SK-N-SH (cell line): Measurements from ENCODE around the gene DICER1. TPM values are rescaled to one million over a fixed set of nuclear protein-coding genes. Genes with fewer than 3 reads are reported as not detected.

ENCODE experiments used
- CTCF ChIA-PET: fragments of 300-600, 350-600 bp; formaldehyde crosslinking; extraction: SDS; loops from one replicate; lab custom pipeline; 2021; lab: Yijun Ruan, JAX
- POLR2A ChIA-PET: fragments of 350-600 bp; sonication (Branson Sonifier 250); formaldehyde crosslinking; extraction: SDS; loops from one replicate; lab custom pipeline; 2020; ENCODE audit warnings: antibody characterized with exemption, inconsistent platforms; lab: Yijun Ruan, JAX
- DNase-seq: peaks from one replicate; pipeline ENCODE4 v3.0.0; 2012
- H2AFZ ChIP-seq: fragments of 200-600 bp; sonication (generic); 2 replicates; pipeline ENCODE4 v1.8.1; 2016; ENCODE audit warnings: antibody characterized with exemption, mild to moderate bottlenecking, low read depth
- H3F3A ChIP-seq: fragments of 200-600 bp; sonication (generic); replicated peaks from 2 replicates; pipeline ENCODE3; 2016; ENCODE audit warnings: antibody characterized with exemption, mild to moderate bottlenecking; ENCODE audit not compliant: insufficient read depth
- H3K27ac ChIP-seq, 2 experiments: fragments of 200-500 bp in 1 of 2; fragments of 200-600 bp in 1 of 2; sonication (Bioruptor generic) in 1 of 2; sonication (generic), shearing (Covaris generic) in 1 of 2; 2 replicates each; pipeline versions ENCODE4 v1.5.1 to v1.6.1; 2014 to 2016; ENCODE audit warnings: low read depth in 2 of 2, inconsistent platforms in 1 of 2, low read length in 1 of 2, mild to moderate bottlenecking in 1 of 2, mixed read lengths in 1 of 2
- H3K27me3 ChIP-seq: fragments of 200-600 bp; sonication (generic), shearing (Covaris generic); 2 replicates; pipeline ENCODE4 v1.6.1; 2016; ENCODE audit warnings: mixed run types; ENCODE audit not compliant: insufficient read depth
- H3K36me3 ChIP-seq, 2 experiments: fragments of 200-500 bp in 1 of 2; fragments of 200-600 bp in 1 of 2; sonication (Bioruptor generic) in 1 of 2; sonication (generic) in 1 of 2; replicated peaks in 1 of 2; 2 replicates each; pipeline versions ENCODE3 to v1.5.1; 2014 to 2016; ENCODE audit warnings: low read length in 1 of 2, mild to moderate bottlenecking in 1 of 2; ENCODE audit not compliant: insufficient read depth in 2 of 2, control insufficient read depth in 1 of 2
- H3K4me1 ChIP-seq, 2 experiments: fragments of 200-500 bp in 1 of 2; fragments of 200-600 bp in 1 of 2; sonication (Bioruptor generic) in 1 of 2; sonication (generic), shearing (Covaris generic) in 1 of 2; 2 replicates each; pipeline versions ENCODE4 v1.5.1 to v1.6.1; 2014 to 2016; ENCODE audit warnings: low read depth in 1 of 2, low read length in 1 of 2, mixed run types in 1 of 2; ENCODE audit not compliant: insufficient read depth in 2 of 2, control insufficient read depth in 1 of 2
- H3K4me2 ChIP-seq: fragments of 200-600 bp; sonication (generic), shearing (Covaris generic); 2 replicates; pipeline ENCODE4 v1.6.1; 2017; ENCODE audit warnings: mixed run types
- H3K4me3 ChIP-seq, 2 experiments: fragments of 200-500 bp in 1 of 2; fragments of 200-600 bp in 1 of 2; sonication (Bioruptor generic) in 1 of 2; sonication (generic), shearing (Covaris generic) in 1 of 2; 2 replicates each; pipeline versions ENCODE4 v1.5.1 to v1.8.1; 2014 to 2016; ENCODE audit warnings: low read depth in 2 of 2, inconsistent platforms in 1 of 2, low read length in 1 of 2, mild to moderate bottlenecking in 1 of 2, mixed read lengths in 1 of 2, moderate library complexity in 1 of 2
- H3K79me2 ChIP-seq: fragments of 200-600 bp; sonication (generic); 2 replicates; pipeline ENCODE4 v1.8.1; 2017; ENCODE audit warnings: mild to moderate bottlenecking; ENCODE audit not compliant: insufficient read depth
- H3K9ac ChIP-seq: fragments of 200-600 bp; sonication (generic); 2 replicates; pipeline ENCODE4 v1.6.1; 2017; ENCODE audit warnings: mixed run types
- H3K9me2 ChIP-seq: fragments of 200-600 bp; sonication (generic); 2 replicates; pipeline ENCODE4 v1.6.1; 2017; ENCODE audit warnings: mixed run types
- H3K9me3 ChIP-seq: fragments of 200-600 bp; sonication (generic); 2 replicates; pipeline ENCODE4 v1.6.1; 2017; ENCODE audit warnings: mixed run types, mild to moderate bottlenecking, moderate library complexity
- H4K20me1 ChIP-seq: fragments of 200-600 bp; sonication (generic); 2 replicates; pipeline ENCODE4 v1.6.1; 2017; ENCODE audit warnings: mild to moderate bottlenecking, mixed run types; ENCODE audit not compliant: insufficient read depth
- ELF1 ChIP-seq: IDR thresholded peaks from 2 replicates; pipeline ENCODE4 v1.4.0; 2012
- FOXJ3 ChIP-seq: sonication (generic); formaldehyde crosslinking; IDR thresholded peaks from 2 replicates; pipeline ENCODE4 v1.5.1; 2020; ENCODE audit warnings: mild to moderate bottlenecking, missing genetic modification reagents
- JUND ChIP-seq: IDR thresholded peaks from 2 replicates; pipeline ENCODE4 v1.4.0; 2012
- MEF2A ChIP-seq: IDR thresholded peaks from 2 replicates; pipeline ENCODE4 v1.4.0; 2012; ENCODE audit warnings: low read depth, borderline replicate concordance
- RCOR1 ChIP-seq: fragments of 150-350 bp; IDR thresholded peaks from 2 replicates; pipeline ENCODE4 v1.6.1; 2017; ENCODE audit warnings: antibody characterized with exemption, low read length
- RXRA ChIP-seq: IDR thresholded peaks from 2 replicates; pipeline ENCODE4 v1.4.0; 2012; ENCODE audit warnings: low read depth, mild to moderate bottlenecking, borderline replicate concordance
- SIN3A ChIP-seq: IDR thresholded peaks from 2 replicates; pipeline ENCODE4 v1.6.1; 2012; ENCODE audit warnings: low read depth, mild to moderate bottlenecking, low read length, moderate library complexity, borderline replicate concordance
- SMC3 ChIP-seq: IDR thresholded peaks from 2 replicates; pipeline ENCODE4 v1.6.1; 2012; ENCODE audit warnings: low read depth, low read length, improper control_type of control experiment
- TAF1 ChIP-seq: IDR thresholded peaks from 2 replicates; pipeline ENCODE4 v1.6.1; 2012; ENCODE audit warnings: low read depth, mild to moderate bottlenecking, low read length, moderate library complexity, borderline replicate concordance
- TCF12 ChIP-seq: IDR thresholded peaks from 2 replicates; pipeline ENCODE4 v1.4.0; 2012
- TEAD4 ChIP-seq: IDR thresholded peaks from 2 replicates; pipeline ENCODE4 v1.4.0; 2012; ENCODE audit warnings: mild to moderate bottlenecking, borderline replicate concordance; ENCODE audit not compliant: insufficient read depth
- YY1 ChIP-seq: IDR thresholded peaks from 2 replicates; pipeline ENCODE4 v1.4.0; 2012; ENCODE audit warnings: low read depth, mild to moderate bottlenecking
- WGBS: methylation state at CpG from one replicate; pipeline ENCODE4 v1.1.6; 2017; ENCODE audit warnings: low lambda C conversion rate; 5-methylcytosine and 5-hydroxymethylcytosine counted together
- polyA plus RNA-seq, 3 experiments: library from polyadenylated mRNA; depleted of rRNA; stranded (reverse); fragments of >200 nt; gene quantifications; 2 replicates each; pipeline ENCODE4 v1.2.3, GENCODE V29; 2012
- TF ChIP-seq, protein P1 (sequence below): IDR thresholded peaks from 2 replicates; pipeline ENCODE4 v1.4.0; 2012; ENCODE audit warnings: low read depth
- TF ChIP-seq, protein P2 (sequence below): fragments of 200-600 bp; sonication (generic); IDR thresholded peaks from 2 replicates; pipeline ENCODE4 v1.6.1; 2017; ENCODE audit warnings: antibody characterized with exemption, mild to moderate bottlenecking, moderate library complexity
- TF ChIP-seq, protein P3 (sequence below): IDR thresholded peaks from 2 replicates; pipeline ENCODE4 v1.4.0; 2012; ENCODE audit warnings: low read depth, borderline replicate concordance
- TF ChIP-seq, protein P4 (sequence below): IDR thresholded peaks from 2 replicates; pipeline ENCODE4; 2012
- TF ChIP-seq, protein P5 (sequence below): fragments of 150-350 bp; IDR thresholded peaks from 2 replicates; pipeline ENCODE4 v1.6.1; 2016; ENCODE audit warnings: mild to moderate bottlenecking, low read depth, low read length

DICER1 gene
- polyA plus RNA-seq, 1 of the 3 experiments (the other 2 are of a cell fraction) = 4.7 TPM

DNA sequence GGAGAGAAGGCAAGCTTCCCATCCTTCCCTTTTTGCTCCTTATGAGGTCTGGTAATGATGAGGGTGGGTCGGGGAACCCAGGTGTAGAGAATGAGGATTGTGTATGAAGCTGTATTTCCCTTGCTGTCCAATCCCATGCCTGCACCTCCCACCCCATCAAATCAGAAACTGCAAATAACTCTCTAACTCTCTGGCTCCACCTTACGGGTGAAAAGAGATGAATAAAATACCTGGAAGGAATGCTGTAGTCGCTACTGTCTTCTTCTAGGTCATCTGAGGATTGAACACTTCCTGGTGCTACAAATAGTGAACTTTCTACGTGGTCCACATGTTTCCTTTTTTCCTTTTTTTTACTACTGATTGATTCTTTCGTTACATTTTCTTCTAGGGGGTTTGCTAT lies 38.9 kb upstream of the DICER1 start:
- CTCF ChIA-PET = interaction anchor here (0.9 kb wide), 1 partner anchor 13 kb away, joined by 4 read pairs; no protein-coding TSS in a partner anchor
- no peak for TF ChIP-seq ELF1
- TF ChIP-seq MEF2A = no peak
- no peak for TF ChIP-seq TCF12
- TF ChIP-seq, protein P1, sequence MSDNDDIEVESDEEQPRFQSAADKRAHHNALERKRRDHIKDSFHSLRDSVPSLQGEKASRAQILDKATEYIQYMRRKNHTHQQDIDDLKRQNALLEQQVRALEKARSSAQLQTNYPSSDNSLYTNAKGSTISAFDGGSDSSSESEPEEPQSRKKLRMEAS = no peak
- TF ChIP-seq TEAD4 = no peak
- TF ChIP-seq SMC3 = no peak
- TF ChIP-seq FOXJ3 (CRISPR knock-in tag) = no peak
- TF ChIP-seq, protein P2, sequence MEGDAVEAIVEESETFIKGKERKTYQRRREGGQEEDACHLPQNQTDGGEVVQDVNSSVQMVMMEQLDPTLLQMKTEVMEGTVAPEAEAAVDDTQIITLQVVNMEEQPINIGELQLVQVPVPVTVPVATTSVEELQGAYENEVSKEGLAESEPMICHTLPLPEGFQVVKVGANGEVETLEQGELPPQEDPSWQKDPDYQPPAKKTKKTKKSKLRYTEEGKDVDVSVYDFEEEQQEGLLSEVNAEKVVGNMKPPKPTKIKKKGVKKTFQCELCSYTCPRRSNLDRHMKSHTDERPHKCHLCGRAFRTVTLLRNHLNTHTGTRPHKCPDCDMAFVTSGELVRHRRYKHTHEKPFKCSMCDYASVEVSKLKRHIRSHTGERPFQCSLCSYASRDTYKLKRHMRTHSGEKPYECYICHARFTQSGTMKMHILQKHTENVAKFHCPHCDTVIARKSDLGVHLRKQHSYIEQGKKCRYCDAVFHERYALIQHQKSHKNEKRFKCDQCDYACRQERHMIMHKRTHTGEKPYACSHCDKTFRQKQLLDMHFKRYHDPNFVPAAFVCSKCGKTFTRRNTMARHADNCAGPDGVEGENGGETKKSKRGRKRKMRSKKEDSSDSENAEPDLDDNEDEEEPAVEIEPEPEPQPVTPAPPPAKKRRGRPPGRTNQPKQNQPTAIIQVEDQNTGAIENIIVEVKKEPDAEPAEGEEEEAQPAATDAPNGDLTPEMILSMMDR = no peak
- TF ChIP-seq, protein P3, sequence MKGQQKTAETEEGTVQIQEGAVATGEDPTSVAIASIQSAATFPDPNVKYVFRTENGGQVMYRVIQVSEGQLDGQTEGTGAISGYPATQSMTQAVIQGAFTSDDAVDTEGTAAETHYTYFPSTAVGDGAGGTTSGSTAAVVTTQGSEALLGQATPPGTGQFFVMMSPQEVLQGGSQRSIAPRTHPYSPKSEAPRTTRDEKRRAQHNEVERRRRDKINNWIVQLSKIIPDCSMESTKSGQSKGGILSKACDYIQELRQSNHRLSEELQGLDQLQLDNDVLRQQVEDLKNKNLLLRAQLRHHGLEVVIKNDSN = no peak
- no peak overlapping the region for H3K4me3 ChIP-seq
- no peak for DNase-seq
- H2AFZ ChIP-seq = no peak overlapping the region
- H3K27ac ChIP-seq = no peak overlapping the region
- no peak overlapping the region for H3K9ac ChIP-seq
- 82% methylated on average over 5 of the region's 5 CpGs for WGBS
- no peaks in the 10 kb centered on the region for H3K4me1 ChIP-seq
- H3K4me2 ChIP-seq = no peak overlapping the region
- H3K36me3 ChIP-seq = no peaks in the 10 kb centered on the region
- H4K20me1 ChIP-seq = no peaks in the 10 kb centered on the region
- no peaks in the 10 kb centered on the region for H3F3A ChIP-seq
- no peaks in the 10 kb centered on the region for H3K9me3 ChIP-seq
- no peaks in the 10 kb centered on the region for H3K9me2 ChIP-seq
- no peaks in the 10 kb centered on the region for H3K27me3 ChIP-seq
- H3K79me2 ChIP-seq = no peaks in the 10 kb centered on the region
- POLR2A ChIA-PET = no interaction called here

DNA sequence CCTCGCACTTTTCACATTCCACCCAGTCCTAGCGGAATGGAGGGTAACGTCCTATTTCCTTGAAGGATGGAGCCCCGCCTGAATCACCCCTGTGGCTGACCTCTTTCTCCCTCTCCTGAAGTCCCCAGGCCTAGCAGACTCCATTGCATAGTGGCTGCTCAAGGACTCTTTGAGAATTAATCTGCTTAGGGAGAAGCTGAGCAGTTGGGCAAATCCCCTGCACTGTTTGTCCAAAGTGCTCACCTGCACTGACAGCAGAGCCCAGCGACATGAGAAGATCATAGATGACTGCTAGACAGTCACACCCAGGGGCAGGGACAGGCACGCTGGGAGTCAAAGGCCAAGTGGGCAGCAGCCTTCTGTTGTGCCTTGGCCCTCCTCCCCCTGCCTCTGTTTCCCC lies 37.7 kb upstream of the DICER1 start:
- CTCF ChIA-PET = interaction anchor here (1.0 kb wide), 1 partner anchor 21 kb away, joined by 3 read pairs; no protein-coding TSS in a partner anchor
- H3K4me1 ChIP-seq = peaks cover 0 to 5% of the 10 kb centered on the region in 2 experiments; a peak in 2 of 4 replicates
- H3K9ac ChIP-seq = no peak overlapping the region
- no peak overlapping the region for H3K27ac ChIP-seq
- no peaks in the 10 kb centered on the region for H3K36me3 ChIP-seq
- 84% methylated on average over 5 of the region's 6 CpGs for WGBS
- POLR2A ChIA-PET = no interaction called here
- H3K27me3 ChIP-seq = no peaks in the 10 kb centered on the region
- no peaks in the 10 kb centered on the region for H3K79me2 ChIP-seq
- no peaks in the 10 kb centered on the region for H3K9me3 ChIP-seq
- no peak for DNase-seq
- H3K4me2 ChIP-seq = no peak overlapping the region
- no peaks in the 10 kb centered on the region for H3F3A ChIP-seq
- H4K20me1 ChIP-seq = no peaks in the 10 kb centered on the region
- no peak overlapping the region for H2AFZ ChIP-seq
- H3K9me2 ChIP-seq = no peaks in the 10 kb centered on the region
- TF ChIP-seq SIN3A = no peak
- no peak for TF ChIP-seq TAF1
- no peak for TF ChIP-seq YY1
- no peak for TF ChIP-seq RXRA
- TF ChIP-seq, protein P2 = no peak
- TF ChIP-seq, protein P4, sequence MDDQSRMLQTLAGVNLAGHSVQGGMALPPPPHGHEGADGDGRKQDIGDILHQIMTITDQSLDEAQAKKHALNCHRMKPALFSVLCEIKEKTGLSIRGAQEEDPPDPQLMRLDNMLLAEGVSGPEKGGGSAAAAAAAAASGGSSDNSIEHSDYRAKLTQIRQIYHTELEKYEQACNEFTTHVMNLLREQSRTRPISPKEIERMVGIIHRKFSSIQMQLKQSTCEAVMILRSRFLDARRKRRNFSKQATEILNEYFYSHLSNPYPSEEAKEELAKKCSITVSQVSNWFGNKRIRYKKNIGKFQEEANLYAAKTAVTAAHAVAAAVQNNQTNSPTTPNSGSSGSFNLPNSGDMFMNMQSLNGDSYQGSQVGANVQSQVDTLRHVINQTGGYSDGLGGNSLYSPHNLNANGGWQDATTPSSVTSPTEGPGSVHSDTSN = no peak
- TF ChIP-seq, protein P3 = no peak
- TF ChIP-seq TEAD4 = no peak
- no peak for TF ChIP-seq JUND
- no peak for TF ChIP-seq ELF1
- TF ChIP-seq, protein P5, sequence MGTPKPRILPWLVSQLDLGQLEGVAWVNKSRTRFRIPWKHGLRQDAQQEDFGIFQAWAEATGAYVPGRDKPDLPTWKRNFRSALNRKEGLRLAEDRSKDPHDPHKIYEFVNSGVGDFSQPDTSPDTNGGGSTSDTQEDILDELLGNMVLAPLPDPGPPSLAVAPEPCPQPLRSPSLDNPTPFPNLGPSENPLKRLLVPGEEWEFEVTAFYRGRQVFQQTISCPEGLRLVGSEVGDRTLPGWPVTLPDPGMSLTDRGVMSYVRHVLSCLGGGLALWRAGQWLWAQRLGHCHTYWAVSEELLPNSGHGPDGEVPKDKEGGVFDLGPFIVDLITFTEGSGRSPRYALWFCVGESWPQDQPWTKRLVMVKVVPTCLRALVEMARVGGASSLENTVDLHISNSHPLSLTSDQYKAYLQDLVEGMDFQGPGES = no peak
- no peak for TF ChIP-seq RCOR1
- H3K4me3 ChIP-seq = no peak overlapping the region
